Measurements from ENCODE around the gene TBX5. TPM values are rescaled to one million over a fixed set of nuclear protein-coding genes. Genes with fewer than 3 reads are reported as not detected.

The TBX5 gene
- total and polyA plus RNA-seq, 2 of the 4 experiments (the other 2 are of a cell fraction): 13.3 to 14.7 TPM

DNA sequence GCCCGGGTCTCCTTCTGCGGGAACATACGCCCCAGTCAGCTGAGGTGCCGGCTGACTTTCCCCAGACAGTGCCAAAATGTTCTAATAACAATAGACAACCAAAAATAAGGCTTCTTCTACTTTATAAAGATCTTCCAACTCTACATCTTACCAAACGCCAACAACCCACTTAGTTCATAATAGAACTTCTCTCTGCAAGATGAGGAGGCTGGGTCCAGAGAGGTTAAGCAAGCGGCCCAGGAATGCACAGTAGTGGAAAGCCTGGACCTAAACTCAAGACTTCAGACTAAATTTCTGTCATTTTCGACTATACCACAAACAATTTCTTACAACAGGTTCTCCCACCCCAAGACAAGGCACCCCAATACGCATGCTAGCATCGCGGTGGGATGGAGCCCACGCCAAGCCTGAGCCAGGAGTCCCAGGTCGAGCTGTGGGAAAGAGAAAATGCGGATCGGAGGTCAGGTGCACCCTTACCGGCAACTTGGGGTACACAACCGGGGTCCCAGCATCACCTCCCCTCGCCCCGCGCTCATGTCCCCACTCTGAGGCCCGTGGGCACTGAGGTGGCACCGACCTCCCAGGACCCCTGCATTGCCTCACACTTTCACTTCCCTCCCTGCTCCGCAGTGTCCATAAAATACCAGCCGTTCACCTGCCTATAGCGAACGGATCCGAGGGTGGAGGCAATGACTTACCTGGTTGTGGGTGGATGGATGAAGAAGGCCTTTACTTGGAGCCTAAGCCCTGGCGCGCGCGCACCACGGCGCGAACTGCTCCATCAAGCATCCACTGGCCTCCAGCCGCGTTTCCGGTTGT, 42.1 kb upstream of the TBX5 start:
- Histone ChIP-seq H2AK5ac (ENCODE audit: low read depth, low read length) (no peak overlapping the region), H4K20me1 (ENCODE audit: insufficient read depth, low read length) (no peaks in the 10 kb centered on the region), H3K4me1 (ENCODE audit: control insufficient read depth, insufficient read depth, low read length) (no peaks in the 10 kb centered on the region), H3K4me3 (ENCODE audit: insufficient read depth, low read depth, low read length) (no peak overlapping the region), H3K4me2 (ENCODE audit: low read depth, low read length) (no peak overlapping the region), H3K56ac (ENCODE audit: extremely low read depth, insufficient read depth, low read length) (no peak overlapping the region), H3K18ac (ENCODE audit: low read depth, low read length) (no peak overlapping the region), H2BK15ac (ENCODE audit: low read depth, low read length) (no peak overlapping the region), H3K23ac (ENCODE audit: low read depth, low read length) (no peak overlapping the region), H2BK20ac (ENCODE audit: low read depth, low read length) (no peak overlapping the region), H2AK9ac (replicated peaks; ENCODE audit: low read depth, low read length, poor library complexity) (no peak overlapping the region), H3K27ac (ENCODE audit: insufficient read depth, low read length) (no peak overlapping the region), H2AFZ (replicated peaks; ENCODE audit: low read length, poor library complexity) (no peak overlapping the region), H3K9ac (ENCODE audit: low read depth, low read length) (no peak overlapping the region), H3K27me3 (ENCODE audit: control insufficient read depth, insufficient read depth, low read length) (peaks cover 72% of the 10 kb centered on the region), H3K79me1 (ENCODE audit: low read depth in 1 of 2, low read length in 2 of 2) (no peaks in the 10 kb centered on the region), H3K36me3 (ENCODE audit: control insufficient read depth, insufficient read depth, low read length) (no peaks in the 10 kb centered on the region), H2BK120ac (ENCODE audit: low read depth, low read length) (no peak overlapping the region), H4K91ac (ENCODE audit: insufficient read depth, low read depth, low read length) (no peak overlapping the region), H3K9me3 (ENCODE audit: control insufficient read depth, insufficient read depth, low read length) (peaks cover 12% of the 10 kb centered on the region), H4K5ac (ENCODE audit: low read depth, low read length) (no peak overlapping the region), H2BK5ac (ENCODE audit: low read depth, low read length, poor library complexity, severe bottlenecking) (no peak overlapping the region), H4K8ac (ENCODE audit: low read depth in 2 of 2, low read length in 2 of 2) (no peak overlapping the region), H3K4ac (ENCODE audit: low read depth, low read length) (no peak overlapping the region), H3K9me1 (ENCODE audit: insufficient read depth, low read length) (0 out of 2 replicates have a peak, but pooled peaks cover 2% of the 10 kb centered on the region), H3K14ac (replicated peaks; ENCODE audit: low read depth, low read length) (no peak overlapping the region)
- in situ Hi-C loops (cut with MboI; ENCODE audit: low sequenced_read_pairs) (no loop called here), intact Hi-C loops (cut with micrococcal nuclease) (no loop called here), dilution Hi-C loops (cut with HindIII; ENCODE audit: low sequenced_read_pairs, unreplicated experiment) (no loop called here)
- BruUV-seq (replicated peaks): no TSS peak
- POLR2A ChIA-PET (ENCODE audit: unreplicated experiment): no interaction called here
- DNase-seq (no peak), ATAC-seq (ENCODE audit: low read depth) (no peak)
- 65% methylated on average over 18 of the region's 36 CpGs; no CpG with 5 or more reads in 1 of the 2 experiments for WGBS, 2 experiments (ENCODE audit: extremely low coverage in 2 of 2, insufficient read length in 1 of 2)
- TF ChIP-seq, protein P1, sequence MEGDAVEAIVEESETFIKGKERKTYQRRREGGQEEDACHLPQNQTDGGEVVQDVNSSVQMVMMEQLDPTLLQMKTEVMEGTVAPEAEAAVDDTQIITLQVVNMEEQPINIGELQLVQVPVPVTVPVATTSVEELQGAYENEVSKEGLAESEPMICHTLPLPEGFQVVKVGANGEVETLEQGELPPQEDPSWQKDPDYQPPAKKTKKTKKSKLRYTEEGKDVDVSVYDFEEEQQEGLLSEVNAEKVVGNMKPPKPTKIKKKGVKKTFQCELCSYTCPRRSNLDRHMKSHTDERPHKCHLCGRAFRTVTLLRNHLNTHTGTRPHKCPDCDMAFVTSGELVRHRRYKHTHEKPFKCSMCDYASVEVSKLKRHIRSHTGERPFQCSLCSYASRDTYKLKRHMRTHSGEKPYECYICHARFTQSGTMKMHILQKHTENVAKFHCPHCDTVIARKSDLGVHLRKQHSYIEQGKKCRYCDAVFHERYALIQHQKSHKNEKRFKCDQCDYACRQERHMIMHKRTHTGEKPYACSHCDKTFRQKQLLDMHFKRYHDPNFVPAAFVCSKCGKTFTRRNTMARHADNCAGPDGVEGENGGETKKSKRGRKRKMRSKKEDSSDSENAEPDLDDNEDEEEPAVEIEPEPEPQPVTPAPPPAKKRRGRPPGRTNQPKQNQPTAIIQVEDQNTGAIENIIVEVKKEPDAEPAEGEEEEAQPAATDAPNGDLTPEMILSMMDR (conservative IDR thresholded peaks at IDR 0.05; ENCODE audit: low read depth, low read length): no peak
- TF ChIP-seq NFE2L2 (IDR thresholded peaks at IDR 0.05; ENCODE audit: low read depth, low read length) (no peak), POLR2A (IDR thresholded peaks at IDR 0.05; ENCODE audit: low read depth, low read length) (no peak), MAFK (IDR thresholded peaks at IDR 0.05; ENCODE audit: low read depth, low read length) (no peak), BHLHE40 (IDR thresholded peaks at IDR 0.05; ENCODE audit: low read depth, low read length) (no peak), MAZ (IDR thresholded peaks at IDR 0.05; ENCODE audit: borderline replicate concordance, low read depth, low read length) (no peak), RAD21 (IDR thresholded peaks at IDR 0.05; ENCODE audit: low read length) (no peak)
- TF ChIP-seq, protein P2, sequence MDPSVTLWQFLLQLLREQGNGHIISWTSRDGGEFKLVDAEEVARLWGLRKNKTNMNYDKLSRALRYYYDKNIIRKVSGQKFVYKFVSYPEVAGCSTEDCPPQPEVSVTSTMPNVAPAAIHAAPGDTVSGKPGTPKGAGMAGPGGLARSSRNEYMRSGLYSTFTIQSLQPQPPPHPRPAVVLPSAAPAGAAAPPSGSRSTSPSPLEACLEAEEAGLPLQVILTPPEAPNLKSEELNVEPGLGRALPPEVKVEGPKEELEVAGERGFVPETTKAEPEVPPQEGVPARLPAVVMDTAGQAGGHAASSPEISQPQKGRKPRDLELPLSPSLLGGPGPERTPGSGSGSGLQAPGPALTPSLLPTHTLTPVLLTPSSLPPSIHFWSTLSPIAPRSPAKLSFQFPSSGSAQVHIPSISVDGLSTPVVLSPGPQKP (IDR thresholded peaks at IDR 0.05; ENCODE audit: borderline replicate concordance, low read depth, low read length): no peak
- CTCF ChIA-PET: no interaction called here
